ENCODE data around the gene LMOD2. TPM values are rescaled to one million over a fixed set of nuclear protein-coding genes. Genes with fewer than 3 reads are reported as not detected.

Gene LMOD2
- total RNA-seq, 1 donor from 2014 or later: 888 TPM

DNA sequence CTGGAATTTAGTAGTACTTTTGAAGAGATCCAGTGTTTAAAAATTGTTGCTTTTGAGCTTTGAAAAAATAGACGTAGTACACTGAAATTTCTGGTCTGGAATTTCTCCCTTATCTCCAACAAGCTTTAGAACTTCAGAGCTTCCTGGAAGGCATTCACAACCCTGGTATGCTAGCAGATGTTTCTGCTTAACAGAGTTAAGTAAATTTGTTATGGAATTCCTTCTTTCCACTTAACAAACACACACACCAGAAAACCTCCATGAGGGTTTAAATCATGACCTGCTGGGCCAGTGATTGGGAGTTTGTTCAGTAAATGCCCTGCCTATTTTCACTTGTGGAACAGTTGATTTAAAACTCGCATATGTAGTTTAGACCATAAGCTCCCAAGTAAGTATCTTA lies 40.3 kb upstream of the LMOD2 start:
- H3K27ac ChIP-seq (replicated peaks): peak overlapping the region; percentile 20

DNA sequence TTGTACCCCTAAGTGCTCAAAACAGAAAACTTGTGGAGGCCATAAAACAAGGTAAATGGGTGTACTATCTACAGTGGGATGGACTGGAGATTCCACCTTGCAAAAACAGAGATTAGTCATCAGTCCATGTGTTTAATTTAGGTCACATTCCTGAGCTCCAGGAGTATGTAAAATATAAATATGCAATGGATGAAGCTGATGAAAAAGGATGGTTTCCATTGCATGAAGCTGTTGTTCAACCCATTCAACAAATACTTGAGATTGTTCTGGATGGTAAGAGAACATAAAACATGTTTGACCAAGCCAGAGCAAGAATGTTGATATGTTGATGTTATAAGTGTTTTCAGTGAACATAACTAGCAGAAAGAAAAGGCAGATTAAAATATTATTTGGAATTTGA lies 39.4 kb upstream of the LMOD2 start:
- no peak overlapping the region for H3K4me3 ChIP-seq
- DNase-seq: no peak
- H3K36me3 ChIP-seq: no peaks in the 10 kb centered on the region
- H3K27me3 ChIP-seq (ENCODE audit: low read depth): no peaks in the 10 kb centered on the region
- no peaks in the 10 kb centered on the region for H3K9me3 ChIP-seq (replicated peaks)
- H3K27ac ChIP-seq (replicated peaks): no peak overlapping the region
- intact Hi-C loops (cut with micrococcal nuclease): no loop called here
- TF ChIP-seq, protein P1, sequence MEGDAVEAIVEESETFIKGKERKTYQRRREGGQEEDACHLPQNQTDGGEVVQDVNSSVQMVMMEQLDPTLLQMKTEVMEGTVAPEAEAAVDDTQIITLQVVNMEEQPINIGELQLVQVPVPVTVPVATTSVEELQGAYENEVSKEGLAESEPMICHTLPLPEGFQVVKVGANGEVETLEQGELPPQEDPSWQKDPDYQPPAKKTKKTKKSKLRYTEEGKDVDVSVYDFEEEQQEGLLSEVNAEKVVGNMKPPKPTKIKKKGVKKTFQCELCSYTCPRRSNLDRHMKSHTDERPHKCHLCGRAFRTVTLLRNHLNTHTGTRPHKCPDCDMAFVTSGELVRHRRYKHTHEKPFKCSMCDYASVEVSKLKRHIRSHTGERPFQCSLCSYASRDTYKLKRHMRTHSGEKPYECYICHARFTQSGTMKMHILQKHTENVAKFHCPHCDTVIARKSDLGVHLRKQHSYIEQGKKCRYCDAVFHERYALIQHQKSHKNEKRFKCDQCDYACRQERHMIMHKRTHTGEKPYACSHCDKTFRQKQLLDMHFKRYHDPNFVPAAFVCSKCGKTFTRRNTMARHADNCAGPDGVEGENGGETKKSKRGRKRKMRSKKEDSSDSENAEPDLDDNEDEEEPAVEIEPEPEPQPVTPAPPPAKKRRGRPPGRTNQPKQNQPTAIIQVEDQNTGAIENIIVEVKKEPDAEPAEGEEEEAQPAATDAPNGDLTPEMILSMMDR (IDR thresholded peaks at IDR 0.05; ENCODE audit: borderline replicate concordance): no peak
- peaks cover 30% of the 10 kb centered on the region for H3K4me1 ChIP-seq

More for the DNA sequence above, 40.3 kb upstream of the LMOD2 start:
- no peaks in the 10 kb centered on the region for H3K36me3 ChIP-seq
- peaks cover 33% of the 10 kb centered on the region for H3K4me1 ChIP-seq
- H3K4me3 ChIP-seq: no peak overlapping the region
- TF ChIP-seq, protein P1 (IDR thresholded peaks at IDR 0.05; ENCODE audit: borderline replicate concordance): no peak
- no peaks in the 10 kb centered on the region for H3K9me3 ChIP-seq (replicated peaks)
- DNase-seq: no peak
- intact Hi-C loops (cut with micrococcal nuclease): no loop called here
- no peaks in the 10 kb centered on the region for H3K27me3 ChIP-seq (ENCODE audit: low read depth)

DNA sequence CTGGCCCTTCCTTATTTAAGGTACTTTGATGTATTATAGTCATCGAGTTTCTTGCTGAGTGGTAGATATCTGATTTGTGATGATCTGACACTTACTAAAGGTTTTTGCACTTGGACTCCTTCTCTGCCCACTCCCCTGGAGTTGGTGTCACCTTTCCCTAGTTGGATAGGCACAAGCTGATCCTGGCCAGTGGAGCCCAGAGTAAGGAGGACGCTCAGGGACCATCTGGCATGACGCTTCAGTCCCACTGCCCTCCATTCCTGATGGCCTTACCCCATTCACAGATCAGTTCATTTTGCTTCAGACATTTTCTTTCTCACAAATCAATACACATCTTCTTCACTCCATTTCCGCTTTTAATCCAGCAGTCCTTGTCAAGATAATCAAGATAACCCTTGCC lies 34.0 kb upstream of the LMOD2 start:
- peak overlapping the region; percentile 79 for H3K27ac ChIP-seq (replicated peaks)
- DNase-seq: no peak

DNA sequence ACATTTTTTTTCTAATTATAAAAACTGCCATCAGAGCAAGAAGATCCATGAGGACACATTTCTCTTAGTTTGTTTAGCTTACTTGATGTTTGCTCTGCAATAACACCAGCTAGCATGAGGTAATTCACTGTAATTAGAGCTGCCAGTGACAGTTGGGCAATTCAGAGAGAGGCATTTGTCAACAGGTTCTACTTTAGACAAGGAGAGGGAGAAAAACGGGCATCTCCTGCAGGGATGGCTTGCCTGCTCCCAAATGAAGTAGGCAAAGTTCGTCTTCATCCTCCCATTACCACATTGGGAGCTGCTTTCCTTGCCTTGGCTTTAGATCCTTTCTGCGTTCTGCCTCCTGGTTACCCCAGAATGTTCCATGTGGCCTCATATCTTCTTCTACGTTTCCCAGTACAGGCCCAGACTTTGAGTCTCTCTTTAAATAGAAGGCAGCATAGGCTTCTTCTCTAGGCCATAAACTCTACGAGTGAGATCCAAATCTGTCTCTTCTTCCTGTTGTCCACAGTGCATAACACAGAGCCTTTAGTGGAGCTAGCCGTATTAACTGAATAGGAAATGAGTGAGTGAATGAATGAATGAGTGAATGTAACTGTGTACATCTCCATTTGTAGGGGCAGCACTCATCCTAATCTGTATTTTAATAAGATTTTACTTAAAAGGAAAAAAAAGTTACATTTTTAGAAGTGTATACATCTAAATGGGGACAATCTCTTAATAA lies 32.8 kb upstream of the LMOD2 start:
- Histone ChIP-seq H3K9me3 (replicated peaks) (no peaks in the 10 kb centered on the region), H3K27ac (replicated peaks) (peak overlapping the region; percentile 79), H3K4me1 (peaks cover 24% of the 10 kb centered on the region), H3K4me3 (no peak overlapping the region), H3K36me3 (peaks cover 9% of the 10 kb centered on the region), H3K27me3 (ENCODE audit: low read depth) (no peaks in the 10 kb centered on the region)
- intact Hi-C loops (cut with micrococcal nuclease): no loop called here
- TF ChIP-seq, protein P1 (IDR thresholded peaks at IDR 0.05; ENCODE audit: borderline replicate concordance): no peak
- DNase-seq: no peak

More for the DNA sequence above, 34.0 kb upstream of the LMOD2 start:
- TF ChIP-seq, protein P1 (IDR thresholded peaks at IDR 0.05; ENCODE audit: borderline replicate concordance): no peak
- Histone ChIP-seq H3K4me1 (peaks cover 28% of the 10 kb centered on the region), H3K36me3 (peaks cover 6% of the 10 kb centered on the region), H3K4me3 (no peak overlapping the region), H3K27me3 (ENCODE audit: low read depth) (no peaks in the 10 kb centered on the region), H3K9me3 (replicated peaks) (no peaks in the 10 kb centered on the region)
- intact Hi-C loops (cut with micrococcal nuclease): no loop called here

DNA sequence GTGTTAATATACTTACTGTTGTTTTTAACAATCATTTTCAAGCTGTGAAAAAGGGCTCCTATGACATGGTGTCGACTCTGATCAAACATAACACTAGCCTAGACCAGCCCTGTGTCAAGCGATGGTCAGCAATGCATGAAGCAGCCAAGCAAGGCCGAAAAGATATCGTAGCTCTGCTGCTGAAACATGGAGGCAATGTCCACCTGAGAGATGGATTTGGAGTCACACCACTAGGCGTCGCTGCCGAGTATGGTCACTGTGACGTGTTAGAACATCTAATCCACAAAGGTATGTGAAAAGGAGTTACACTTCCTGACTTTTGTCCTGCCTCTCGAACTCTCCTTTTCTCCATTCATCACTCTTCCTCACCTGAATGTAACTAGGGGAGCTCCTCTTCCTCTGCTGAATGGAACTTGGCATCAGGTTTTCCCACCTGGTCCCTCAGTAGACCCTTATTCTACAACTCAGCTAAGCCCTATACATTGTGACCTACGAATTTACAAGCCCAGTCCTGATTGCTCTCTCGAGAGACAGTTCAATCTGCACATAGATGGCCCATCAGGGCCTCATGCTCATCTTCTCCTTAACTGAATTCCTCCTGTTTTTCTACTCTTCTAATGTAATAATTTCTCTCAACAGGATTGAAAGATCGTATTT lies 31.0 kb upstream of the LMOD2 start:
- Histone ChIP-seq H3K27ac (replicated peaks) (no peak overlapping the region), H3K9me3 (replicated peaks) (no peaks in the 10 kb centered on the region), H3K4me1 (peaks cover 19% of the 10 kb centered on the region), H3K27me3 (ENCODE audit: low read depth) (no peaks in the 10 kb centered on the region), H3K36me3 (peaks cover 9% of the 10 kb centered on the region), H3K4me3 (no peak overlapping the region)
- TF ChIP-seq, protein P1 (IDR thresholded peaks at IDR 0.05; ENCODE audit: borderline replicate concordance): peak; percentile 51
- peak; percentile 29 for DNase-seq
- intact Hi-C loops (cut with micrococcal nuclease): no loop called here
